Body of pancreas (tissue), 4 donors: ENCODE data around the gene TENM4. TPM values are rescaled to one million over a fixed set of nuclear protein-coding genes. Genes with fewer than 3 reads are reported as not detected.

Experiments used
- ATAC-seq: fragments of 150-250 bp; one replicate; pipeline ENCODE4 v1.9.1; 2016
- DNase-seq, 4 donors: peaks; one replicate each; pipeline ENCODE4 v3.0.0-alpha.2; 2019
- H3K27ac ChIP-seq, 4 donors: fragments of 200-600 bp; sonication (generic); 1 replicate in 3 of 4; 2 replicates in 1 of 4; pipeline versions ENCODE4 v1.5.1 to v1.6.1; 2016 to 2019; ENCODE audit warnings: mild to moderate bottlenecking in 1 of 4, mixed read lengths in 1 of 4, moderate library complexity in 1 of 4
- H3K27me3 ChIP-seq, 2 donors: fragments of 200-600 bp; sonication (generic); one replicate each; pipeline ENCODE4 v1.6.0; 2016; ENCODE audit warnings: mild to moderate bottlenecking in 1 of 2
- H3K36me3 ChIP-seq, 2 donors: fragments of 200-600 bp; sonication (generic); replicated peaks in 1 of 2; 2 replicates each; pipeline ENCODE4 v1.5.1; 2016; ENCODE audit warnings: low read depth in 2 of 2; ENCODE audit not compliant: insufficient read depth in 1 of 2
- H3K4me1 ChIP-seq: fragments of 200-600 bp; sonication (generic); one replicate; pipeline ENCODE4 v1.6.0; 2016
- H3K4me3 ChIP-seq, 2 donors: fragments of 200-600 bp; sonication (generic); 1 replicate in 1 of 2; 2 replicates in 1 of 2; pipeline ENCODE4 v1.5.1; 2016 to 2019
- H3K9me3 ChIP-seq, 3 donors: fragments of 200-600 bp; sonication (generic); 1 replicate in 2 of 3; 2 replicates in 1 of 3; pipeline ENCODE4 v1.5.1; 2016
- CTCF ChIP-seq, 7 experiments: fragments of 450-650 bp in 4 of 7; fragments of 200-600 bp in 3 of 7; sonication (generic) in 3 of 7; IDR thresholded peaks; one replicate each; pipeline ENCODE4 v1.5.1; 2016 to 2019; ENCODE audit warnings: antibody characterized with exemption in 7 of 7
- POLR2A ChIP-seq, 3 donors: fragments of 450-650 bp; IDR thresholded peaks; one replicate each; pipeline ENCODE4 v1.6.1; 2016; ENCODE audit warnings: antibody characterized with exemption in 3 of 3, mild to moderate bottlenecking in 2 of 3
- WGBS, 2 donors: methylation state at CpG; one replicate each; pipeline ENCODE4 v1.1.5; 2017; 5-methylcytosine and 5-hydroxymethylcytosine counted together
- intact Hi-C: fragments of 100-400 bp; cut with DNase I; formaldehyde crosslinking; loops from one replicate; pipeline ENCODE4 v1.15.1; 2023
- total RNA-seq, 2 donors: library from RNA; depleted of rRNA; stranded (reverse); fragments of >200 nt; gene quantifications; one replicate each; pipeline ENCODE4 v1.1.0, GENCODE V29; 2016

TENM4 gene
- total RNA-seq, 2 donors from 2014 or later = 0.78 to 6.6 TPM

DNA sequence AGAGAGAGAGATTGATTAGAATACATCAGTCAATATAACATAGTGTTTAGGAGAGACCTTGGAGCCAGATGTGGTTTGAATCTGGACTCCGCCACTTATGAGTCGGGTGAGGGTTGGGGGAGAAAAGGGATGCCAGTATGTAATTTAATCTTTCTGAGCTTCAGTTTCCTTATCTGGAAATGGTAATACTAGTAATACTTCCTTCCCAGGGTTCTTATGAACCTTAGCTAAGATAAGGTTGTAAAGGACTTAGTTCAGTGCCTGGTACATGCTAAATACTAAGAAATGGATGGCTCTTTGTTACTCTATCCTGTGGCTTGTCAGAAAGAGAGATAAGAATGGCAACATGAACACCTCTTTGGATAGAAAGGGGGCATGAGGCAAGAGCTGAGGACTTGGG lies 640.1 kb downstream of the TENM4 start:
- ATAC-seq = no peak
- Histone ChIP-seq H3K36me3 (no peaks in the 10 kb centered on the region), H3K4me1 (peaks cover 63% of the 10 kb centered on the region), H3K9me3 (no peaks in the 10 kb centered on the region), H3K27me3 (no peaks in the 10 kb centered on the region), H3K27ac (peak overlapping the region; percentile 68 to 88 (median 84)), H3K4me3 (no peak overlapping the region)
- DNase-seq = no peak
- 51 to 58% methylated on average over 2 of the region's 2 CpGs for WGBS, 2 donors
- TF ChIP-seq CTCF (IDR thresholded peaks at IDR 0.05) = no peak
- no peak for TF ChIP-seq POLR2A (IDR thresholded peaks at IDR 0.05)
- intact Hi-C loops = no loop called here

- Histone ChIP-seq H3K36me3 (no peaks in the 10 kb centered on the region), H3K4me3 (no peak overlapping the region), H3K27ac (peak overlapping the region in 3 of 4 donors; percentile 68 to 88 (median 84)), H3K9me3 (no peaks in the 10 kb centered on the region), H3K27me3 (no peaks in the 10 kb centered on the region), H3K4me1 (peaks cover 64% of the 10 kb centered on the region)
- intact Hi-C loops = no loop called here
- WGBS, 2 donors = 93 to 95% methylated on average over 4 of the region's 4 CpGs
- ATAC-seq (no peak), DNase-seq (no peak)
- no peak for TF ChIP-seq CTCF (IDR thresholded peaks at IDR 0.05)
- TF ChIP-seq POLR2A (IDR thresholded peaks at IDR 0.05) = no peak
These were observed 640.6 kb downstream of the TENM4 start for GRCh38 chr11:78800096-78800690.

- Histone ChIP-seq H3K27me3 (no peaks in the 10 kb centered on the region), H3K36me3 (no peaks in the 10 kb centered on the region), H3K9me3 (no peaks in the 10 kb centered on the region), H3K4me3 (no peak overlapping the region), H3K4me1 (peaks cover 64% of the 10 kb centered on the region), H3K27ac (peak overlapping the region in 2 of 4 donors; percentile 37 to 38)
- WGBS, 2 donors = 57 to 70% methylated on average over 5 of the region's 5 CpGs
- DNase-seq = peak; percentile 70 to 73 (median 72)
- peak; percentile 57 to 80 (median 69) for TF ChIP-seq CTCF (IDR thresholded peaks at IDR 0.05)
- no peak for TF ChIP-seq POLR2A (IDR thresholded peaks at IDR 0.05)
- peak; percentile 39 for ATAC-seq
- intact Hi-C loops = no loop called here
These were observed 642.2 kb downstream of the TENM4 start for GRCh38 chr11:78798663-78799062.

DNA sequence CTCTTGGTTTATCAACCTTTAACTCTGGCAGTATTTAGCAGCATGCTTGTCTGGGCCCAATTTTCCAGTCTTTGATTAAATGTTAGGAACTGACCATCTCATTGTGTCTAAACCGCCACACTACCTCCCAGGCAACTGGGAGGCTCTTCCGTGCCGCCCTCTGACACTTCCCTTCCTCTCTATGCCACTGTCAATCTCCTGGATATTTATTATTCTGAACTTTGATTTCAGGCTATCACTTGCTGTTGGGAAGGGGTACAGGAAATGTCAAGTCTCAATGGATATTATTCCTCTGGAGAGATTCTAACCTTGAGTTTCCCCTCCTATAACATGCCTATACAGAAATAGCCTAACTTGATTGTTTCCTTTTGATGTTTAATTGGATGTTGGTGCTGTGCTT lies 643.3 kb downstream of the TENM4 start:
- WGBS, 2 donors = 67 to 80% methylated on average over 3 of the region's 3 CpGs
- H3K4me3 ChIP-seq = no peak overlapping the region
- no peak for TF ChIP-seq CTCF (IDR thresholded peaks at IDR 0.05)
- H3K9me3 ChIP-seq = no peaks in the 10 kb centered on the region
- intact Hi-C loops = no loop called here
- ATAC-seq (no peak), DNase-seq (no peak)
- H3K36me3 ChIP-seq = no peaks in the 10 kb centered on the region
- peak overlapping the region; percentile 37 to 75 (median 60) for H3K27ac ChIP-seq
- peaks cover 58% of the 10 kb centered on the region for H3K4me1 ChIP-seq
- no peaks in the 10 kb centered on the region for H3K27me3 ChIP-seq

DNA sequence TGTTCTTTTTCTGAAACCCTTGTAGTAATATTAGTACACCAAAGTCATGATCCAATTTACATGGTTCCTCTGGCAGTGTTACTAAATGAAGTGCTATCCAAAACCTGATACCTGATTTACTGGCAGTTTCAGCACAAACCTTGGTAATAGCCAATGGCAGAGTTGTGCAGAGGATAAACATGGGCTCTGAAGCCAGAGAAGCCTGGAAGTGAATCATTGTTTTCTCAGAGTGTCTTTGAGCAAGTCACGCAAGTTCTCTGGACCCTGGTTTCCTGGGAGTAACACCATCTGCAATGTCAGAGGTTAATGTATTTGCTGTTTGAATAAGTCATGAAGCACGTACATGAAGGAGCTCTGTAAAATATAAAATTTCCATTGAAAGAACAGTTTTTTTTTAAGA lies 643.9 kb downstream of the TENM4 start:
- no peaks in the 10 kb centered on the region for H3K27me3 ChIP-seq
- WGBS, 2 donors = 28 to 31% methylated on average over 2 of the region's 2 CpGs
- peaks cover 52% of the 10 kb centered on the region for H3K4me1 ChIP-seq
- intact Hi-C loops = no loop called here
- H3K27ac ChIP-seq = peak overlapping the region; percentile 37 to 75 (median 60)
- TF ChIP-seq CTCF (IDR thresholded peaks at IDR 0.05) (no peak), POLR2A (IDR thresholded peaks at IDR 0.05) (no peak)
- peak; percentile 28 to 81 (median 68) for DNase-seq
- H3K9me3 ChIP-seq = no peaks in the 10 kb centered on the region
- no peak overlapping the region for H3K4me3 ChIP-seq
- ATAC-seq = peak; percentile 72
- no peaks in the 10 kb centered on the region for H3K36me3 ChIP-seq
